ENCODE data around the gene KL.

Gene KL

GRCh38 chr13:33111414-33112110, 95.3 kb downstream of the KL start:
- DNase-seq (ENCODE audit: low read depth): no peak

DNA sequence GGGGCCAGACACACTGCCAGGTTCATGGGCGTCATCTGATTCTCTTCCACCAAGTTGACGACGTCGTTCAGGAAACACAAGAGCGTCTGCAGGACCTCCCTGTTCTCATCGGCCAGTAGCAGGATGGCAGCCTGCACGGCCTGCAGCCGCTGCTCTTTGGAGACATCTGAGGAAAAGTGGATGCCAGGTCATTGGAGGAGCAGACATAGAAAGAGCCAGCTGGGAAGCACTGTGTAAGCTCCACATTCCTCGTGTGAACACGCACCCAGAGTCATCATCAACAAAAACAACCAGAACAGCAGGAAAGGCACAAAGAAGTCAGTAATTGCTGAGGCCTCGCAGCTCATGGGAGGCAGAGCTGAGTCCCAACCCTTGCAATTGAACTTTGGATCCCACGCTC, 96.5 kb downstream of the KL start:
- no peak for DNase-seq (ENCODE audit: low read depth)

- DNase-seq (ENCODE audit: low read depth): no peak
Observed at GRCh38 chr13:33114146-33114545, 97.9 kb downstream of the KL start.

- DNase-seq (ENCODE audit: low read depth): no peak
Observed at GRCh38 chr13:33115274-33115673, 99.1 kb downstream of the KL start.

Measured in CMK (cell line).